SK-N-SH (cell line): ENCODE measurements around the gene WDR7.

ENCODE experiments used
- ELF1 ChIP-seq: IDR thresholded peaks from 2 replicates; pipeline ENCODE4 v1.4.0; 2012
- EZH2phosphoT487 ChIP-seq: fragments of 200-600 bp; sonication (generic); IDR thresholded peaks from 2 replicates; pipeline ENCODE4 v1.6.1; 2017; ENCODE audit warnings: low read depth, mixed run types, mild to moderate bottlenecking, antibody characterized with exemption, moderate library complexity, borderline replicate concordance
- MEF2A ChIP-seq: IDR thresholded peaks from 2 replicates; pipeline ENCODE4 v1.4.0; 2012; ENCODE audit warnings: low read depth, borderline replicate concordance
- POLR2AphosphoS5 ChIP-seq: IDR thresholded peaks from 2 replicates; pipeline ENCODE4 v1.6.1; 2012; ENCODE audit warnings: low read depth, low read length
- SIN3A ChIP-seq: IDR thresholded peaks from 2 replicates; pipeline ENCODE4 v1.6.1; 2012; ENCODE audit warnings: low read depth, mild to moderate bottlenecking, low read length, moderate library complexity, borderline replicate concordance
- SMC3 ChIP-seq: IDR thresholded peaks from 2 replicates; pipeline ENCODE4 v1.6.1; 2012; ENCODE audit warnings: low read depth, low read length, improper control_type of control experiment
- TAF1 ChIP-seq: IDR thresholded peaks from 2 replicates; pipeline ENCODE4 v1.6.1; 2012; ENCODE audit warnings: low read depth, mild to moderate bottlenecking, low read length, moderate library complexity, borderline replicate concordance
- TCF12 ChIP-seq: IDR thresholded peaks from 2 replicates; pipeline ENCODE4 v1.4.0; 2012
- TF ChIP-seq, protein P1 (sequence below): fragments of 200-600 bp; sonication (generic); IDR thresholded peaks from 2 replicates; pipeline ENCODE4 v1.6.1; 2017; ENCODE audit warnings: antibody characterized with exemption, mild to moderate bottlenecking, moderate library complexity
- TF ChIP-seq, protein P2 (sequence below): IDR thresholded peaks from 2 replicates; pipeline ENCODE4 v1.4.0; 2012; ENCODE audit warnings: low read depth
- TF ChIP-seq, protein P3 (sequence below): IDR thresholded peaks from 2 replicates; pipeline ENCODE4 v1.4.0; 2012; ENCODE audit warnings: low read depth, borderline replicate concordance

DNA sequence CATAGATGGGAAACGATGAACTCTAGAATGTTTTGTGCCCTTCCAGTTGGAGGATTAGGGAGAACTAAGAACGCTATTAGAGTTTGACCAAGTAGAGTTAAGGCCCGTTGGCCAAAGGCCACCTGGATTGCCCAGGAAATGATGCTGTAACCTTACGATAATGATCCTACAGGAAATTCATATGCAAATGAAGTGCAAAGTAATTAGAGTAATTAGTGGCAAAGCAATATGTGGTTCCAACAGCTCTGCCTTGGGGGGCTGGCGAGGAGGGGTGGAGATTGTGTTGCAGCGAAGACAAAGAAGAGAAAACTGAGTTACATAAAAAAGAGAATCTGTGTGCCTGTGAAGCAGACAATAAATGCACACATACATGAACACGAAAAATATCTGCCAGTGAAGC lies 434.2 kb downstream of the WDR7 start:
- no peak for TF ChIP-seq TAF1
- TF ChIP-seq ELF1 = no peak
- no peak for TF ChIP-seq POLR2AphosphoS5
- TF ChIP-seq MEF2A = no peak
- TF ChIP-seq, protein P1, sequence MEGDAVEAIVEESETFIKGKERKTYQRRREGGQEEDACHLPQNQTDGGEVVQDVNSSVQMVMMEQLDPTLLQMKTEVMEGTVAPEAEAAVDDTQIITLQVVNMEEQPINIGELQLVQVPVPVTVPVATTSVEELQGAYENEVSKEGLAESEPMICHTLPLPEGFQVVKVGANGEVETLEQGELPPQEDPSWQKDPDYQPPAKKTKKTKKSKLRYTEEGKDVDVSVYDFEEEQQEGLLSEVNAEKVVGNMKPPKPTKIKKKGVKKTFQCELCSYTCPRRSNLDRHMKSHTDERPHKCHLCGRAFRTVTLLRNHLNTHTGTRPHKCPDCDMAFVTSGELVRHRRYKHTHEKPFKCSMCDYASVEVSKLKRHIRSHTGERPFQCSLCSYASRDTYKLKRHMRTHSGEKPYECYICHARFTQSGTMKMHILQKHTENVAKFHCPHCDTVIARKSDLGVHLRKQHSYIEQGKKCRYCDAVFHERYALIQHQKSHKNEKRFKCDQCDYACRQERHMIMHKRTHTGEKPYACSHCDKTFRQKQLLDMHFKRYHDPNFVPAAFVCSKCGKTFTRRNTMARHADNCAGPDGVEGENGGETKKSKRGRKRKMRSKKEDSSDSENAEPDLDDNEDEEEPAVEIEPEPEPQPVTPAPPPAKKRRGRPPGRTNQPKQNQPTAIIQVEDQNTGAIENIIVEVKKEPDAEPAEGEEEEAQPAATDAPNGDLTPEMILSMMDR = no peak
- TF ChIP-seq, protein P2, sequence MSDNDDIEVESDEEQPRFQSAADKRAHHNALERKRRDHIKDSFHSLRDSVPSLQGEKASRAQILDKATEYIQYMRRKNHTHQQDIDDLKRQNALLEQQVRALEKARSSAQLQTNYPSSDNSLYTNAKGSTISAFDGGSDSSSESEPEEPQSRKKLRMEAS = no peak
- no peak for TF ChIP-seq EZH2phosphoT487
- TF ChIP-seq SMC3 = no peak
- no peak for TF ChIP-seq TCF12
- TF ChIP-seq SIN3A = no peak
- TF ChIP-seq, protein P3, sequence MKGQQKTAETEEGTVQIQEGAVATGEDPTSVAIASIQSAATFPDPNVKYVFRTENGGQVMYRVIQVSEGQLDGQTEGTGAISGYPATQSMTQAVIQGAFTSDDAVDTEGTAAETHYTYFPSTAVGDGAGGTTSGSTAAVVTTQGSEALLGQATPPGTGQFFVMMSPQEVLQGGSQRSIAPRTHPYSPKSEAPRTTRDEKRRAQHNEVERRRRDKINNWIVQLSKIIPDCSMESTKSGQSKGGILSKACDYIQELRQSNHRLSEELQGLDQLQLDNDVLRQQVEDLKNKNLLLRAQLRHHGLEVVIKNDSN = no peak
